HEK293 (cell line): ENCODE data around the gene VPS13C.

Experiments
- CTCF ChIA-PET: fragments of 350-600 bp; formaldehyde crosslinking; extraction: SDS; loops from one replicate; lab custom pipeline; 2021; ENCODE audit warnings: antibody characterized with exemption; lab: Yijun Ruan, JAX
- POLR2A ChIA-PET: fragments of 300-600 bp; formaldehyde crosslinking; extraction: SDS; loops from one replicate; lab custom pipeline; 2020; ENCODE audit warnings: antibody characterized with exemption, inconsistent platforms; lab: Yijun Ruan, JAX
- H3K27ac ChIP-seq: fragments of 200-500 bp; sonication (Bioruptor generic); 2 replicates; pipeline ENCODE4 v1.5.1; 2014; ENCODE audit warnings: low read depth, low read length, control low read depth, inconsistent platforms; ENCODE audit errors: extremely low read depth
- H3K36me3 ChIP-seq, 2 experiments: fragments of 200-500 bp in 1 of 2; sonication (Bioruptor generic) in 1 of 2; 1 replicate in 1 of 2; 2 replicates in 1 of 2; pipeline ENCODE4 v1.5.1; 2014 to 2017; ENCODE audit warnings: inconsistent platforms in 2 of 2, low read length in 2 of 2; ENCODE audit not compliant: control insufficient read depth in 2 of 2, insufficient read depth in 1 of 2
- H3K4me1 ChIP-seq: fragments of 200-500 bp; sonication (Bioruptor generic); 2 replicates; pipeline ENCODE4 v1.5.1; 2014; ENCODE audit warnings: mild to moderate bottlenecking, low read length, inconsistent platforms; ENCODE audit not compliant: control insufficient read depth, insufficient read depth
- H3K4me3 ChIP-seq: 2 replicates; pipeline ENCODE4 v1.5.1; 2011; ENCODE audit warnings: low read depth, mild to moderate bottlenecking, control low read depth, low read length, moderate library complexity
- H3K9me3 ChIP-seq: fragments of 200-500 bp; sonication (Bioruptor generic); 2 replicates; pipeline ENCODE4 v1.5.1; 2014; ENCODE audit warnings: low read depth, low read length, inconsistent platforms; ENCODE audit not compliant: control insufficient read depth, insufficient read depth
- HOXA7 ChIP-seq: sonication (generic); formaldehyde crosslinking; IDR thresholded peaks from 2 replicates; pipeline ENCODE4 v1.8.1; 2022; ENCODE audit warnings: missing genetic modification reagents, borderline replicate concordance
- IKZF3 ChIP-seq: fragments of 450-650 bp; IDR thresholded peaks from 2 replicates; pipeline ENCODE4 v1.5.0; 2018; ENCODE audit warnings: missing biosample characterization, mild to moderate bottlenecking, missing genetic modification characterization, moderate library complexity
- KLF1 ChIP-seq: fragments of 450-650 bp; formaldehyde crosslinking; IDR thresholded peaks from 2 replicates; pipeline ENCODE4 v1.5.1; 2016; ENCODE audit warnings: missing biosample characterization, missing genetic modification characterization
- KLF9 ChIP-seq: fragments of 450-650 bp; formaldehyde crosslinking; IDR thresholded peaks from 2 replicates; pipeline ENCODE4 v1.5.1; 2016; ENCODE audit warnings: missing biosample characterization, missing genetic modification characterization, low read depth
- OVOL3 ChIP-seq: fragments of 450-650 bp; formaldehyde crosslinking; IDR thresholded peaks from 2 replicates; pipeline ENCODE4 v1.5.1; 2016; ENCODE audit warnings: missing biosample characterization, missing genetic modification characterization
- ZFHX2 ChIP-seq: fragments of 450-650 bp; formaldehyde crosslinking; conservative IDR thresholded peaks from 2 replicates; pipeline ENCODE4 v1.5.1; 2016; ENCODE audit warnings: missing biosample characterization, missing genetic modification characterization
- ZNF146 ChIP-seq: fragments of 450-650 bp; formaldehyde crosslinking; IDR thresholded peaks from 2 replicates; pipeline ENCODE4 v1.5.1; 2016; ENCODE audit warnings: missing biosample characterization, missing genetic modification characterization
- ZNF155 ChIP-seq: fragments of 450-650 bp; formaldehyde crosslinking; IDR thresholded peaks from 2 replicates; pipeline ENCODE4 v1.5.1; 2016; ENCODE audit warnings: missing biosample characterization, missing genetic modification characterization
- ZNF26 ChIP-seq: fragments of 450-650 bp; formaldehyde crosslinking; IDR thresholded peaks from 2 replicates; pipeline ENCODE4 v1.5.1; 2016; ENCODE audit warnings: missing biosample characterization, missing genetic modification characterization
- ZNF335 ChIP-seq: fragments of 450-650 bp; formaldehyde crosslinking; conservative IDR thresholded peaks from 2 replicates; pipeline ENCODE4 v1.5.1; 2016; ENCODE audit warnings: missing biosample characterization, missing genetic modification characterization
- ZNF366 ChIP-seq: fragments of 450-650 bp; formaldehyde crosslinking; conservative IDR thresholded peaks from 2 replicates; pipeline ENCODE4 v1.5.1; 2016; ENCODE audit warnings: missing biosample characterization, missing genetic modification characterization
- ZNF529 ChIP-seq: fragments of 450-650 bp; formaldehyde crosslinking; IDR thresholded peaks from 2 replicates; pipeline ENCODE4 v1.5.1; 2017; ENCODE audit warnings: missing genetic modification characterization, missing biosample characterization; ENCODE audit not compliant: insufficient replicate concordance
- ZNF701 ChIP-seq: fragments of 450-650 bp; formaldehyde crosslinking; IDR thresholded peaks from 2 replicates; pipeline ENCODE4 v1.5.1; 2016; ENCODE audit warnings: missing biosample characterization, missing genetic modification characterization
- ZNF707 ChIP-seq: fragments of 450-650 bp; formaldehyde crosslinking; IDR thresholded peaks from 2 replicates; pipeline ENCODE4 v1.5.1; 2016; ENCODE audit warnings: missing biosample characterization, missing genetic modification characterization
- ZNF76 ChIP-seq: fragments of 450-650 bp; formaldehyde crosslinking; IDR thresholded peaks from 2 replicates; pipeline ENCODE4; 2016; ENCODE audit warnings: low read depth, missing biosample characterization, missing genetic modification characterization, borderline replicate concordance
- ZNF785 ChIP-seq: fragments of 450-650 bp; formaldehyde crosslinking; IDR thresholded peaks from 2 replicates; pipeline ENCODE4 v1.5.1; 2016; ENCODE audit warnings: missing biosample characterization, missing genetic modification characterization
- ZSCAN16 ChIP-seq: fragments of 450-650 bp; formaldehyde crosslinking; IDR thresholded peaks from 2 replicates; pipeline ENCODE4 v1.5.1; 2016; ENCODE audit warnings: missing biosample characterization, missing genetic modification characterization
- TF ChIP-seq, protein P1 (sequence below): fragments of 450-650 bp; formaldehyde crosslinking; IDR thresholded peaks from 2 replicates; pipeline ENCODE4 v1.5.1; 2017; ENCODE audit warnings: missing biosample characterization, missing genetic modification characterization

VPS13C gene

GRCh38 chr15:61996056-61996635, 64.1 kb downstream of the VPS13C start:
- TF ChIP-seq ZNF785 (tag by site-specific recombination), result no peak
- TF ChIP-seq ZSCAN16 (tag by site-specific recombination), result no peak
- TF ChIP-seq ZNF26 (tag by site-specific recombination), result peak; percentile 76
- TF ChIP-seq ZNF76 (tag by site-specific recombination), result no peak
- Histone ChIP-seq H3K36me3 (peaks cover 0 to 3% of the 10 kb centered on the region in 2 experiments; a peak in 1 of 3 replicates), H3K9me3 (no peaks in the 10 kb centered on the region), H3K4me3 (no peak overlapping the region), H3K27ac (no peak overlapping the region), H3K4me1 (no peaks in the 10 kb centered on the region)
- ChIA-PET POLR2A (no interaction called here), CTCF (interaction anchor here (0.6 kb wide), 1 partner anchor 1320 kb away, joined by 3 read pairs; no protein-coding TSS in a partner anchor)

- H3K36me3 ChIP-seq, result peaks cover 0 to 11% of the 10 kb centered on the region in 2 experiments; a peak in 2 of 3 replicates
- H3K4me1 ChIP-seq, result no peaks in the 10 kb centered on the region
- H3K27ac ChIP-seq, result no peak overlapping the region
- H3K4me3 ChIP-seq, result no peak overlapping the region
- TF ChIP-seq OVOL3 (no peak), KLF9 (no peak), HOXA7 (no peak)
- no peaks in the 10 kb centered on the region for H3K9me3 ChIP-seq
- CTCF ChIA-PET, result no interaction called here
- POLR2A ChIA-PET, result interaction anchor here (0.8 kb wide), 1 partner anchor 66 kb away, joined by 3 read pairs; the partner anchor contains the start of gene VPS13C
These were observed 66.0 kb downstream of the VPS13C start for GRCh38 chr15:61994216-61994615.

DNA sequence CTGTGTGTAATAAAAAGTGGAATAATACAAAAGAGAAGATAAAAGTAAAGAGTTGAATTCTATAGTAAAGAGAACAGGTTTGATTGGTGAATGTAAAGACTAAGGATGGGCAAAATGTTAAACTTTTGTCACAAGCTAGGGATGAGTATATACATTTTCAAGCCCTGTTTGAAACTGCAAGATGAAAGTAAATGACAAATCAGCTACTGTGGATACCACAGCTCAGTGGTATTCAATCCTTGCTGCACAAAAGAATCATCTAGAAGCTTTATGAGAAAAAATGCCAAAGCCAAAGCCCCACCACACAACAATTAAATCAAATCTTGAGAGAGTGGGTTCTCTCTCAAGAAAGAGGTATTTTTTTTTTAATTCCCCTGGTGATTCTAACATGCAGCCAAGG, 67.7 kb downstream of the VPS13C start:
- no peaks in the 10 kb centered on the region for H3K9me3 ChIP-seq
- no peak for TF ChIP-seq ZFHX2 (tag by site-specific recombination)
- no peak for TF ChIP-seq ZNF701 (tag by site-specific recombination)
- no peak for TF ChIP-seq KLF1 (tag by site-specific recombination)
- H3K4me1 ChIP-seq, result no peaks in the 10 kb centered on the region
- no peak overlapping the region for H3K27ac ChIP-seq
- peaks cover 0 to 11% of the 10 kb centered on the region in 2 experiments; a peak in 2 of 3 replicates for H3K36me3 ChIP-seq
- CTCF ChIA-PET, result interaction anchor here (0.7 kb wide), 1 partner anchor 8 kb away, joined by 4 read pairs; no protein-coding TSS in a partner anchor
- no peak overlapping the region for H3K4me3 ChIP-seq
- POLR2A ChIA-PET, result no interaction called here

- Histone ChIP-seq H3K4me3 (no peak overlapping the region), H3K36me3 (peaks cover 0 to 8% of the 10 kb centered on the region in 2 experiments; a peak in 2 of 3 replicates), H3K4me1 (no peaks in the 10 kb centered on the region), H3K9me3 (no peaks in the 10 kb centered on the region), H3K27ac (no peak overlapping the region)
- ChIA-PET POLR2A (no interaction called here), CTCF (no interaction called here)
- TF ChIP-seq ZNF335 (no peak), IKZF3 (tag by site-specific recombination) (no peak)
These were observed 70.6 kb downstream of the VPS13C start for GRCh38 chr15:61989667-61990066.

DNA sequence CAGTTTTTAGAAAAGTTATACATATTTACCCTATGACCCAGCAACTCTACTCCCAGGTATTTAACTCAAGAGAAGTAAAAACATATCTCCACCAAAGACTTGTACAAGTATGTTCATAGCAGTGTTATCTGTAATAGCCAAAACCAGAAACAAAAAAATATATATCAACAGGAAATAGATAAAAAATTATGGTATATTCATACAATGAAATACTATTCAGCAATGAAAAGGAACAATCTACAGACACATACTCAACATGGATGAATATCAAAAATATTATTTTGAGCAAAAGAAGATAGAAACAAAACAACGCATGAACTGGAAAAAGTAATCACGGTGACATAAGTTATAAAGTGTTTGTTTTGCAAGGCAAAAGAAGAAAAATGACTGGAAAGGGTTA, 72.4 kb downstream of the VPS13C start:
- peaks cover 0 to 14% of the 10 kb centered on the region in 2 experiments; a peak in 2 of 3 replicates for H3K36me3 ChIP-seq
- POLR2A ChIA-PET, result no interaction called here
- peak; percentile 72 for TF ChIP-seq ZNF146 (tag by site-specific recombination)
- TF ChIP-seq ZNF707 (tag by site-specific recombination), result no peak
- no peak for TF ChIP-seq ZNF529 (tag by site-specific recombination)
- TF ChIP-seq, protein P1, sequence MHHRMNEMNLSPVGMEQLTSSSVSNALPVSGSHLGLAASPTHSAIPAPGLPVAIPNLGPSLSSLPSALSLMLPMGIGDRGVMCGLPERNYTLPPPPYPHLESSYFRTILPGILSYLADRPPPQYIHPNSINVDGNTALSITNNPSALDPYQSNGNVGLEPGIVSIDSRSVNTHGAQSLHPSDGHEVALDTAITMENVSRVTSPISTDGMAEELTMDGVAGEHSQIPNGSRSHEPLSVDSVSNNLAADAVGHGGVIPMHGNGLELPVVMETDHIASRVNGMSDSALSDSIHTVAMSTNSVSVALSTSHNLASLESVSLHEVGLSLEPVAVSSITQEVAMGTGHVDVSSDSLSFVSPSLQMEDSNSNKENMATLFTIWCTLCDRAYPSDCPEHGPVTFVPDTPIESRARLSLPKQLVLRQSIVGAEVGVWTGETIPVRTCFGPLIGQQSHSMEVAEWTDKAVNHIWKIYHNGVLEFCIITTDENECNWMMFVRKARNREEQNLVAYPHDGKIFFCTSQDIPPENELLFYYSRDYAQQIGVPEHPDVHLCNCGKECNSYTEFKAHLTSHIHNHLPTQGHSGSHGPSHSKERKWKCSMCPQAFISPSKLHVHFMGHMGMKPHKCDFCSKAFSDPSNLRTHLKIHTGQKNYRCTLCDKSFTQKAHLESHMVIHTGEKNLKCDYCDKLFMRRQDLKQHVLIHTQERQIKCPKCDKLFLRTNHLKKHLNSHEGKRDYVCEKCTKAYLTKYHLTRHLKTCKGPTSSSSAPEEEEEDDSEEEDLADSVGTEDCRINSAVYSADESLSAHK (tag by site-specific recombination), result no peak
- TF ChIP-seq ZNF155 (tag by site-specific recombination), result no peak
- TF ChIP-seq ZNF366 (tag by site-specific recombination), result no peak

More for the DNA sequence above, 72.4 kb downstream of the VPS13C start:
- no peaks in the 10 kb centered on the region for H3K4me1 ChIP-seq
- CTCF ChIA-PET, result no interaction called here
- no peak overlapping the region for H3K27ac ChIP-seq
- H3K4me3 ChIP-seq, result no peak overlapping the region
- H3K9me3 ChIP-seq, result no peaks in the 10 kb centered on the region
